Measurements from ENCODE around the gene CARD19. TPM values are rescaled to one million over a fixed set of nuclear protein-coding genes. Genes with fewer than 3 reads are reported as not detected.

The CARD19 gene
- total and polyA plus RNA-seq, 9 of the 15 experiments (the other 6 are each of a cell fraction or from before 2014, with no cell fraction given) = 0.90 to 34.9 (median 14.6) TPM

- TF ChIP-seq TEAD4 (IDR thresholded peaks at IDR 0.05; ENCODE audit: low read length) (peak; percentile 67; the same call in 1 of the 2 replicates), TEAD4 (CRISPR knock-in tag; IDR thresholded peaks at IDR 0.05; ENCODE audit: borderline replicate concordance) (no peak), ATF7 (IDR thresholded peaks at IDR 0.05) (peak; percentile 76), HDAC2 (IDR thresholded peaks at IDR 0.05) (peak; percentile 49; the same call in 1 of the 2 replicates), MCM2 (IDR thresholded peaks at IDR 0.05; ENCODE audit: low read depth) (no peak), ZNF740 (CRISPR knock-in tag; IDR thresholded peaks at IDR 0.05) (no peak), ZNF740 (tag; IDR thresholded peaks at IDR 0.05) (no peak), SREBF2 (CRISPR knock-in tag; IDR thresholded peaks at IDR 0.05) (no peak), NR1H2 (CRISPR knock-in tag; IDR thresholded peaks at IDR 0.05) (no peak), EP300 (IDR thresholded peaks at IDR 0.05; ENCODE audit: low read length) (peak; percentile 45; the same call in 1 of the 2 replicates), L3MBTL2 (IDR thresholded peaks at IDR 0.05) (peak; percentile 87), USF2 (CRISPR knock-in tag; IDR thresholded peaks at IDR 0.05) (no peak), SRF (CRISPR knock-in tag; IDR thresholded peaks at IDR 0.05) (no peak), SMARCA4 (IDR thresholded peaks at IDR 0.05) (peak; percentile 43; the same call in 1 of the 2 replicates), HNRNPK (IDR thresholded peaks at IDR 0.05; ENCODE audit: low read depth, low read length, poor library complexity, severe bottlenecking) (no peak), XRCC3 (IDR thresholded peaks at IDR 0.05) (no peak), ATF1 (CRISPR knock-in tag; IDR thresholded peaks at IDR 0.05) (no peak), ATF1 (tag; IDR thresholded peaks at IDR 0.05) (peak; percentile 17; the same call in 1 of the 2 replicates), VEZF1 (CRISPR knock-in tag; IDR thresholded peaks at IDR 0.05) (peak; percentile 75), EWSR1 (IDR thresholded peaks at IDR 0.05; ENCODE audit: borderline replicate concordance, low read depth, partially characterized antibody) (no peak), ZNF395 (CRISPR knock-in tag; IDR thresholded peaks at IDR 0.05) (peak; percentile 83), TAL1 (IDR thresholded peaks at IDR 0.05) (peak; percentile 21; the same call in 1 of the 2 replicates), MLLT1 (IDR thresholded peaks at IDR 0.05) (peak in 1 of 2 experiments; percentile 100; a peak in 2 of 4 replicates), ELF2 (CRISPR knock-in tag; IDR thresholded peaks at IDR 0.05) (no peak)
Measured at GRCh38 chr9:93064392-93065134, 31.5 kb upstream of the CARD19 start (continued).

All from K562 (cell line).